Medulla oblongata (tissue), 1 donor: Measurements from ENCODE around the gene MKLN1.
A peak's percentile ranks its signal among the peaks of the same experiment; 100 is the strongest.
"Not testable (repeated sequence)": the region's sequence is repeated elsewhere in the genome, so short reads cannot be mapped to it uniquely, and the experiment has no call there.

Source experiments
- DNase-seq: peaks from one replicate; pipeline ENCODE4 v3.0.0-alpha.2; 2015; ENCODE audit errors: extremely low spot score

Gene MKLN1

GRCh38 chr7:131400681-131401176 is 73.1 kb downstream of the MKLN1 start:
- peak; percentile 38 for DNase-seq

- DNase-seq = no peak
These were observed 73.5 kb downstream of the MKLN1 start for GRCh38 chr7:131401194-131401593.

DNA sequence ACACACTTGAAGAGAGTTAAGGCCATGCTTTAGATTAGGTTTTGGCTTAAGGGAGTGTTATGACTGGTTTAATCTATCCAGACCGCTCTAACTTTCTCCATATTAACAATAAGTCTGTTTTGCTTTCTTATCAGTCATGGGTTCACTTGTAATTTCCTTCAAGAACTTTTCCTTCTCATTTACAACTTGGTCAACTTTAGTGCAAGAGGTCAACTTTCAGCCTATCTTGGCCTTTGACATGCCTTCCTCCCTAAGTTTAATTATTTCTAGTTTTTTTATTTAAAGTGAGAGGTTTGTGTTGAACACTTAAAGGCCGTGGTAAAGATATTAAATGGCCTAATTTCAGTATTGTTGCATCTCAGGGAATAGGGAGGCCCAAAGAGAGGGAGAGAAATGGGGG is 75.6 kb downstream of the MKLN1 start:
- no peak for DNase-seq

DNA sequence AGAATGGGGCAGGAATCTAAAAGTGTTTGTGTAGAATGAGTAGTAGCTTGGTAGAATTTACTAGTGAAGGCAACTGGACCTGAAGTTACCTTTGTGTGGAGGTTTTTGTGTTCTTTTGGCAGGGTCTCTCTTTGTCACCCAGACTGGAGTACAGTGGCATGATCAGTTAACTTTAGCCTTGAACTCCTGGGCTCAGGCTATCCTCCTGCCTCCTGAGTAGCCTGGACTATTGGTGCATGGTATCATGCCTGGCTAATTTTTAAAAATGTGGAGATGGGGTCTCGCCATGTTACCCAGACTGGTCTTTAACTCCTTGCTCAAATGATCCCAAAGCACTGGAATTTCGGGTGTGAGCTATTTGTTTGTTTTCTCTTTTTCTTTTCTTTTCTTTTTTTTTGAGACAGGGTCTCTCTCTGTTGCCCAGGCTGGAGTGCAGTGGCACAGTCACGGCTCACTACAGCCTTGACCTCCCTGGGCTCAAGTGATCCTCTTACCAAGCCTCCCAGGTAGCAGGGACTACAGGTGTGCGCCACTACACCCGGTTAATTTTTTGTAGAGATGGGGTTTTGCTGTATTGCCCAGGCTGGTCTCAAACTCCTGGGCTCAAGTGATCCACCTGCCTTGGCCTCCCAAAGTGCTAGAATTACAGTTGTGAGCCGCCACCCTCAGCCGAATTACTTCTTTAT is 76.7 kb downstream of the MKLN1 start:
- DNase-seq = no peak

GRCh38 chr7:131409129-131409766 is 81.6 kb downstream of the MKLN1 start:
- DNase-seq = no peak

DNA sequence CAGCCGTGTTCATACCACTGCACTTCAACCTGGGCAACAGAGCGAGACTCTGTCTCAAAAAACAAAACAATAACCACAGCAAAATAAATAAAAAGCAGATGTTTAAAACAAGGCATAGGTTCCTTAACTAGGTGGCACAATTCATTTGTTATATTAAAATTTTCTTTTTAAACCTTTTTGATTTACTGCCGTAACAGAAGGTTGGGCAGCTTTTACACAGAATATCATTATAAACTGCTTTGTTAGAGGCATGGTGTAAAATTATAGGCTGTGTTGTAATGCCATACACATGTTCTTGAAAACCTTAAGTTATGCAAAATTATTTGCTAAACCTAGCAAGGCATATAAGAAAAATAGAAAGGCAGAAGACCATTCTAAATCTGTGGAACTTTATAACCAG is 84.4 kb downstream of the MKLN1 start:
- no peak for DNase-seq

DNA sequence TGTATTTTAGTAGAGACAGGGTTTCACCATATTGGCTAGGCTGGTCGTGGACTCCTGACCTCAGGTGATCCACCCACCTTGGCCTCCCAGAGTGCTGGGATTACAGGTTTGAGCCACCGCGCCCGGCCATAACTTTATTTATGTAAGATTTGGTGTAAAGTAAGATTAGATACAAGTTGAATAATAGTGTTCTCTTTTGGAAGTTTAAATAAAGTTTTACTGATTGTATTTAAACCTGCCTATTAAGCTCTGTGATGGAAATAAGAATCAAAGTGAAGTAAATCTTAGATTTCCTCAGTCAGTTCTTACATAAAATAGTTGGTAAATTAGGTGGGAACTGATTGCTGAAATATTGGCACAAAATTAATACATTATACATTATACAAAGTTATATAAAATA is 86.0 kb downstream of the MKLN1 start:
- no peak for DNase-seq

- DNase-seq = peak; percentile 82
These were observed 96.6 kb downstream of the MKLN1 start for GRCh38 chr7:131424219-131424822.

DNA sequence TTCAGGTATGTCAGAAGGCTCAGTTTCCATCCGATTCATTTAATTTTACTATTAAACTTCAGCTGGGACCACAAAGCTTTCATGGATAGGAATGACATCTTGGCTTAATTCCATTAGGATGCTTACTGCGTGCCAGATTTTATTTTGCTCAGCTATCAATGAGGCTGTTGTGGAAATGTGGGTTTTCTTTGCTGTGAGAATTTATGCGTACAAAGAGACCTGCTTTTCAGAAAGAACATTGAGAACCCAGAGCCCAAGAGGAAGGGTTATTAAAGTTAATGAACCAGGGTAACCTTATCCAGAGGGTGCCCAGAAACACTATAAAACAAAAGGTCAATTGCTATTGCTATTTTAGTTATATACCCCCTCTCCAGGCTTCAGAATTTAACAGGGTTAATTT is 98.3 kb downstream of the MKLN1 start:
- peak; percentile 82 for DNase-seq

DNA sequence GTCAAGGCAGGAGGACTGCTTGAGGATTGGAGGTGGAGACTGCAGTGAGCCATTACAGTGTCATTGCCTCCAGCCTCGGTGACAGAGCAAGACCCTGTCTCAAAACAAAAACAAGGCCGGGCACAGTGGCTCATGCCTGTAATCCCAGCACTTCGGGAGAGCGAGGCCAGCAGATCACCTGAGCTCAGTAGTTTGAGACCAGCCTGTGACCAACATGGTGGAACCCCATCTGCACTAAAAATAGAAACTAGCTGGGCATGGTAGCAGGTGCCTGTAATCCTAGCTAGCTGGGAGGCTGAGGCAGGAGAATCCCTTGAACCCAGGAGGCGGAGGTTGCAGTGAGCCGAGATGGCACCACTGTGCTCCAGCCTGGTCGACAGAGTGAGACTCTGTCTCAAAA is 103.2 kb downstream of the MKLN1 start:
- DNase-seq = not testable (repeated sequence)

DNA sequence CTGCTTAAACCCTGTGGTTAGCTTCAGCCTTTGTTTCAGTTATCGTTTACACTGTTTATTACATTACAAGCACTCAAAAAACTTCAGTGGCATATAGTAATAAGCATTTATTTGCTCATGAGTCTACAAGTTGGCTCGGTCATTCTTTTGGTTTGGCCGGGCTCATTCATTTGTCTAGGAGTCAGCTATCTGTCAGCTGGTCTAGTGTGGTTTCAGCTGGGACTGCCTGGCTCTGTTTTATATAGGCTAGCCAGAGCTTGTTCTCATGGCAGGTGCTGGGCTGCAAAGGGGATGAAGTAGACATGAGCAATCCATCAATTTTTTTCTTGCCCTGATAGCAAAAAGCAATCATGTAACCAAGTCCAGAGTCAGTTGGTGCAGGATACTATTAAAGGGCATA is 103.6 kb downstream of the MKLN1 start:
- DNase-seq = peak; percentile 94

GRCh38 chr7:131431756-131432155 is 104.1 kb downstream of the MKLN1 start:
- DNase-seq = no peak

GRCh38 chr7:131436384-131436783 is 108.7 kb downstream of the MKLN1 start:
- DNase-seq = no peak

DNA sequence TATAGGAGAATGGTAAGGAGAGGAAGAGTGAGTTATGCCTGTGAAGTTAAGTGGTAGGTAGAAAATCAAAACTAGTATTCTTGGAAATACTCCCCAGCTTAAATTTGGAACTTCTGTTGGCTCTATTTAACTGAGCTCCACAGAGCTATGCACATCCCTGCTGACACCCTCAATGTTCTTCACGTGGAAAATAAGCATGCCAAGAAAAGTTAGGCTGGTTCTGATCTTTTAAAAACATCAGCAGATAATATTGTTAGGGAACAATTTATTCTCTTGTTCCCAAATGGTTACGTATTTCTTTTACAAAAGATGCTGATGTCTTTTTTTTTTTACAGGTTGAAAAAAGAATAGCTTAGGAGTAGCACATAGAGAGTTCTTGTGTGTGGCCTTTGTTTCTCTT is 111.3 kb downstream of the MKLN1 start:
- DNase-seq = no peak

- DNase-seq = no peak
These were observed 115.8 kb downstream of the MKLN1 start for GRCh38 chr7:131443496-131443895.

DNA sequence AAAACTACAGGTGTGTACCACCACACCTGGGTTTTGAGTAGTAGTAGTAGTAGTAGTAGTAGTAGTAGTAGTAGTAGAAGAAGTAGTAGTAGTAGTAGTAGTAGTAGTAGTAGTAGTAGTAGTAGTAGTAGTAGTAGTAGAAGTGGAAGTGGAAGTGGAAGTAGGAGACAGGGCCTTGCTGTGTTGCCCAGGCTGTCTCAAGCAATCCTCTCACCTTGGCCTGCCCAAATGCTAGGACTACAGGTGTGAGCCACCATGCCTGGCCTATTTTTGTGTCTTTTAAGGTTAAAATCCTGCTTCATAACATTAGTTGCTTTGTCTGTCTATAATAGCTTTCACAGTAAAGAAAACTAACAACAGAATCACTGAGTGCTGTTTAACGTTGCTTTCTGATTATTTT is 117.0 kb downstream of the MKLN1 start:
- no peak for DNase-seq

DNA sequence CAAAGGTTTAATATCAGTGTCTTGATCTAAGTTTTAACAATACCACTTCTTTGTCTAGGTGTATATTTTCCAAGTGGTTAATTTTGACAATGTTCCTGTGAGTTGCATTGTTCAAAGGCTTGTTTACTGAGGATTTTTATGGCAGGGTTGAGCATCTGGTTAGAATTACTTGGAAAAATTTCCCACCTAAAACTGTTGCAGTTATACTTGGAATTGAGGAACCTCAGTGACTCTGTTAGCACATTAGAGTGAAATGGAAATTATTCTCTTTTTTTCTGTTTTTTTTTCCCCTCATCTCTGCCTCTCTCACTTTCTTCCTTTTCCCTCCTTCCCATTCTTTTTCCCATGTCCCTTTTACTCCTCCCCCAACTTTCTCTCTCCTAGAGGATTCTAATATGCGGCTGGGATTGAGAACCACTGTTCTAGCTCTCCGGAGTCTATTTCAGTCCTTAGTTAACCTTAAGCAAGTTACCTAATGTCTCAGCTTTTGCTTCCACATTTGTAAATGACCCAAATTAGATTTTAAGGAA is 121.8 kb downstream of the MKLN1 start:
- no peak for DNase-seq

DNA sequence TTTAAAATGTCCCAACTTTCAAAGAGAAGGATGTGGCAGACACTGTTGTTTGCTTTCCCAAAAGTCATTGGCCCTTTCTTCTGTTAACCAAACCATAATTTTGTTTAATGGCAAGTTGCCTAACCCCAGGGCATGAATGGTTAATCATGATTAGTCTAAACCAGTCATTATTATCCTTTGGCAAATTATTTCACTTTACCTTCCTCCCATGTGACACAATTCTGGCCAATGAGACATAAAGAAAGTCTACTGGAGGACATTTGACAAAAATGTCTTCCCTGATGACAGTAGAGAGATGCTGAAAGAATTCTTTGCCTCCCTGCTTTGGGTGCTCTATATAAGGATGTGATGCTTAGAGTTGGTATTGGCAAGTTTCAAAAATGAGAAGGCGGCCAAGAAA is 126.8 kb downstream of the MKLN1 start:
- DNase-seq = no peak

GRCh38 chr7:131455001-131455400 is 127.3 kb downstream of the MKLN1 start:
- DNase-seq = no peak

DNA sequence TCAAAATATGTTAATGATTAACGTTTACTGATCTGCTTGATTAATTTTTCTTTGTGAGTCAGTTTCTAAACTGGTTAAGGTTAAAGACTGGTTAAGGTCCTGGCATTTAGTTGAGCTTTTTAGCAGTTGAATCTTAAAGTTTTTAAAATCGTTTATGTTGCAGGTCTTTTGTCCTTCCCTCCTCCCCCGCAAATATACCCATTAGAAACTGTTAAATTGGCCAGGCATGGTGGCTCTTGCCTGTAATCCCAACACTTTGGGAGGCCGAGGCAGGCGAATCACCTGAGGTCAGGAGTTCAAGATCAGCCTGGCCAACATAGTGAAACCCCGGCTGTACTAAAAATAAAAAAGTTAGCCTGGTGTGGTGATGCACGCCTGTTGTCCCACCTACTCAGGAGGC is 127.9 kb downstream of the MKLN1 start:
- DNase-seq = no peak

DNA sequence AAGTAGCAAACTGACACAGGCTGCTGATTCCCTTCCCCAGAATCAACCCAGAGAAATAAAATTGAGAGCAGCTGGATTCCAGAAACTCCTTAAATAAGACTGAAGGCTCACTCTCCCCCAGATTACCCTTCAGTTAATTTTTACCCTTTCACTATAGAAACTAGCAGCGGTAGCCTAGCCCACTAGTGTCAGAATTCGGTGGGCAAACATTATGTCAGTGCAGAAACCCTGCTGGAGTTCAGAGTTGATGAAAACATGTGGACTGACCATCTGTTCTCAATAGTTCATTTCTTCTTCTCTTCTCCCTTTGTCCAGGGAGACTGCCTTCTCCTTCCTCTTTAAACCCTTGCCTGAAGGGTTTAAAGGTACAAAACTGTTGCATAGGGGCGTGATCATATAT is 128.7 kb downstream of the MKLN1 start:
- no peak for DNase-seq

DNA sequence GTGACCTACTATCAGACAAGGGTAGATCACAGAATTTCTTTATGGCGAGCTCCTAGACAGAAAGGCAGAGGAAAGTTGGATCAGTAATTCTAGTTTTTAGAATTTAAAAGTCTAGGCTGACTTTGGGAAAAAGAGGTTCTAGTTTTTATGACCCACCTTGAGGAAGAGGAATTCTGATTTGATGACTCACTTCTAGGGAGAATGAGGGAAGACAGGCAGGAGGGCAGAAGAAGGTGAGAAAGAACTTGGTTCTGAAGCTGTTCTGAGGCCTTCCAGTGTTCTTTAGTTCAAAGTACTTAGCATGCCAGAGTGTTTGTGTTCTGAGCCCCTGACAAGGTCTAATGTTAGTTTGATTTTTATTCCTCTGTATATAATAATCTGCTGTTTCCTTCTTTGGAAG is 131.6 kb downstream of the MKLN1 start:
- no peak for DNase-seq

DNA sequence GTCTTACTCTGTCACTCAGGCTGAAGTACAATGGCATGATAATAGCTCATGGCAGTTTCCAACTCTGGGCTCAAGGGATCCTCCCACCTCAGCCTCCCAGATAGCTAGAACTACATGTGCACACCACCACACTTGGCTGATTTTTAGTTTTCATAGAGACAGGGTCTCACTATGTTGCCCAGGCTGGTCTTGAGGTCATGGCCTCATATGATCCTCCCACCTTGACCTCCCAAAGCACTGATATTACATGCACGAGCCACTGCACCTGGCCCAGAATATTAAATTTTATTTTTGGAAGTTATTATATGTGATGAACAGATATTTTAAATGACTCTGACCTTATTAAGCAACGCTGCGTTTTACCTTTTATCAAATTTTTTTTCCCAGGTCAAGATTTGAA is 134.4 kb downstream of the MKLN1 start:
- no peak for DNase-seq
